HG03442 (cell line): ENCODE measurements around the gene TRPM2.
"Not testable (repeated sequence)": the region's sequence is repeated elsewhere in the genome, so short reads cannot be mapped to it uniquely, and the experiment has no call there.

Experiments
- ATAC-seq: cut with Tn5 transposase; IDR thresholded peaks from one replicate; pipeline ENCODE4 v1.9.1; 2021; ENCODE audit warnings: mild to moderate bottlenecking, moderate library complexity; ENCODE audit not compliant: unreplicated experiment

Gene TRPM2

GRCh38 chr21:44351535-44352252 is 1.7 kb upstream of the TRPM2 start:
- no peak for ATAC-seq

- ATAC-seq, result no peak
Observed at GRCh38 chr21:44352253-44352860, 1.1 kb upstream of the TRPM2 start.

DNA sequence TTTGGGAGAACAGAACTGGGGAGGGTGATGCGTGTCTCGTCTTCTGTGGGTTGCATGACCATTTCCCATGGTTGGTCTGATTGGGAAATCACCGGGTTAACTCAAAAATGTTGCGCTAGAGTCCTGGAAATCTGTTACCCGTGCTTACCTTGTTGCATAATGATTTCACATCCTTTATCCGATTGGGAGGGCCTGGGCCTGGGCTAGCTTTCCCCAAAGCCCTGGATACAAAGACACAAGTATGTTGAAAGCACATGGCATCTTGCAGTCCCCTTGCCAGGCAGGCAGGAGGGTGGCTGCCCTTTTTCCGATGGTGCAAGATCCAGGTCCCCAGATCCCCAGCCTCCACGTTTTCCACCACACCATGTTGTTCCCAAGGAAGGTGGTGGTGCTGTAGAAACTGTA is 582 bp downstream of the TRPM2 start:
- ATAC-seq, result no peak

GRCh38 chr21:44354775-44355771 is 1.7 kb downstream of the TRPM2 start:
- no peak for ATAC-seq

DNA sequence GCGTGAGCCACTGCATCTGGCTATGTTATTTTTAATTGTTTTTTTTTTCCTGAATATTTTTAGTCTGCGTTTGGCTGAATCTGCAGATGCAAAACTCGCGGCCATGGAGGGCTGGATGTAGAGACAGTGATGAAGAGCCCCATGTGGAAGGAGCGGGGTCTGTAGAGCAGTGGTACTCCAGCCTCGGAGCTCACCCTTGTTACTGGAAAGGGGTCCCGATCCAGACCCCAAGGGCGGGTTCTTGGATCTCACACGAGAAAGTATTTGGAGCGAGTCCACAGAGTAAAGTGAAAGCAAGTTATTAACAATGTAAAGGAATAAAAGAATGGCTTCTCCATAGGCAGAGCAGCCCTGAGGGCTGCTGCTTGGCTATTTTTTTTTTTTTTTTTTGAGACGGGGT is 2.7 kb downstream of the TRPM2 start:
- ATAC-seq, result no peak

GRCh38 chr21:44356636-44357035 is 3.2 kb downstream of the TRPM2 start:
- ATAC-seq, result no peak

- no peak for ATAC-seq
Observed at GRCh38 chr21:44357064-44357837, 3.8 kb downstream of the TRPM2 start.

GRCh38 chr21:44359396-44359795 is 6.0 kb downstream of the TRPM2 start:
- ATAC-seq, result no peak

GRCh38 chr21:44360159-44360558 is 6.7 kb downstream of the TRPM2 start:
- no peak for ATAC-seq

GRCh38 chr21:44361903-44362302 is 8.5 kb downstream of the TRPM2 start:
- not testable (repeated sequence) for ATAC-seq

- ATAC-seq, result no peak
Observed at GRCh38 chr21:44363278-44363677, 9.9 kb downstream of the TRPM2 start.

DNA sequence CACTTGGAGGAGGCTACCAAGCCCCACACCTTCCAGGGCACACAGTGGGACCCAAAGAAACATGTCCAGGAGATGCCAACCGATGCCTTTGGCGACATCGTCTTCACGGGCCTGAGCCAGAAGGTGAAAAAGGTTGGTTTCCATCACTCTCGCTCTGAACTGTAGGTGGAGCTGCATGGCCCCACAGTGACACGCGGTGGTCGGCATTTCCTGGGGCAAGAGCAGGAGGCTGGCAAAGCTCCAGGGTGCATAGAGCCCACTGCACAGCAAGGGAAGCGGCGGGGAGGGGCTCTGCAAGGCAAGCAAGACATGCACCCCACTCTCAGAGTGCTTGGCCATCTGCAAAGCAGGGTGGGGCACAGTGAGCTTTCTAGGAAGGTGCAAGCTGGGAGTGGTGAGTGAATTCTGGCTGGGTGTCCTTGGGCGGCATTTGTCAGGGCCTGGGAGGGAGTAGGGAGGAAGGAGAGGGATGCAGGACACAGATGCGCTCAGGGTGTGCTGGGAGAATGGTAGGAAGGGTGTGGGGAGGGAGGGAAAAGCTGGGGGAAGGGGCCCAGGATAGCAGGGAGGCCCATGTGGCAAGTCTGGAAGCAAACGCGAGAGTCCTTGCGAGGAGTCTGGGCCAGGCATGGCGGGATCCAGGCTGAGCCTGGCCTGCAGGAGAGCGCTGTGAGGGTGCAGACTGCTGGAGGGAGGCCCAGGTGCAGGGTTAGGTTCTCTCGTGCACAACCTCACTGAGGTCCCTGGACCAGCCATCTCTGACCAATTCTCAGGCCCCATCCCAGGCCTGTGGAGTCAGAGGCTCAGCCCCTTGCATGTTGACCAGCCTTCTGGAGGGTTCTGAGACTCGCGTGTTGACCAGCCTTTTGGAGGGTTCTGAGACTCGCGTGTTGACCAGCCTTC is 11.0 kb downstream of the TRPM2 start:
- ATAC-seq, result no peak

DNA sequence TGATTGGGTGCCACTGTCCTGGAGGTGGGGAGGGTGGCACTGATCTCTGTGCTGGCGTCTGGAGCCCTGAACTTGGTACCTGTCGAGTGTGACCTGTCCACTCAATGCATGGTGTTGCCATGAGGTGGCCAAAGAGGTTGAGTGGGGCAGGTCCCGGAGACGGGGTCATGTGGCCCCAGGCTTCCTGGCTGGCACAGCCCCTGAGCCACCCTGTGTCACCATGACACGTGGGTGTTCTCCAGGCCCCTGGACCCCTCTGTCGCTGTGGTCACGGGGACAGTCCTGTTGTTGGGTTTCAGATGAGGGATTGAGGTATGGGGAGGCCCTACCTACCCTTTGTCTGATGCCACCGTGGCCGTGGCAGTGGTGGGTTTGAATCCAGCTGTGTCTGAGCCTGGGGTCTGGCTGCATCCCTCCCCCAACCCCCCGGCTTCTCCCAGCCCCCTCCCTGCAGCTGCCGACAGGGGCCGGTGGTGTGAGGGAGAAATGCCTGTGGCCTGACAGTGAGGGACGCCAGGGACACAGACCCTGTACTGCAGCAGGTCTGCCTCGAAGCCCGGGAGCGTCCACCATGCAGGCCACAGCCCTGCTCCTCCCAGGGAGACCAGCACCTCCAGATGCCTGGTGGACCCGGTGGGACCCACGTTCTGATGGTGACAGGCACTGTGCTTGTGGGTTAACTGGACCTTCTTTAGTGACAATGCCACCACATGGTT is 12.0 kb downstream of the TRPM2 start:
- no peak for ATAC-seq

- ATAC-seq, result no peak
Observed at GRCh38 chr21:44365967-44366585, 12.7 kb downstream of the TRPM2 start.

DNA sequence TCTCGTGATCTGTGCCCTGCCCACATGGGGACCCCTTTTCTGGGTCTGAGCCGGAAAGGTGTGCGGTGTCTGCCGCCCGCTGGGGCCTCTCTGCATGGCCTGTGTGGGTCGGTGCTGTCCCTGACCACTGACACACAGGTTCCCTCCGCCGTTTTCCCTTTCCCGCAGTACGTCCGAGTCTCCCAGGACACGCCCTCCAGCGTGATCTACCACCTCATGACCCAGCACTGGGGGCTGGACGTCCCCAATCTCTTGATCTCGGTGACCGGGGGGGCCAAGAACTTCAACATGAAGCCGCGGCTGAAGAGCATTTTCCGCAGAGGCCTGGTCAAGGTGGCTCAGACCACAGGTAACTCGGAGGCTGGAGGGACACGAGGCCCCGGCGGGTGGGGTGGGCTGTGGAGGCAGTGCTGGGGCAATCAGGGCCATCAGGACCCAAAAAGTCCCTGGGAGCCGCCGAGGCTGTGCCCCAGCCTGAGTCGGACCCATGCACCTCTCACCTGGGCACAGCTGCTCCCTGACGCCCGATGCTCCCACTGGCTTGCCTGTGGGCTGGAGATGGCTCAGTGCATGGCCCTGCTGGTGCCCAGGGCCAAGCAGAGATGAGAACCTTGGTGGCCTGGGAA is 13.3 kb downstream of the TRPM2 start:
- no peak for ATAC-seq

DNA sequence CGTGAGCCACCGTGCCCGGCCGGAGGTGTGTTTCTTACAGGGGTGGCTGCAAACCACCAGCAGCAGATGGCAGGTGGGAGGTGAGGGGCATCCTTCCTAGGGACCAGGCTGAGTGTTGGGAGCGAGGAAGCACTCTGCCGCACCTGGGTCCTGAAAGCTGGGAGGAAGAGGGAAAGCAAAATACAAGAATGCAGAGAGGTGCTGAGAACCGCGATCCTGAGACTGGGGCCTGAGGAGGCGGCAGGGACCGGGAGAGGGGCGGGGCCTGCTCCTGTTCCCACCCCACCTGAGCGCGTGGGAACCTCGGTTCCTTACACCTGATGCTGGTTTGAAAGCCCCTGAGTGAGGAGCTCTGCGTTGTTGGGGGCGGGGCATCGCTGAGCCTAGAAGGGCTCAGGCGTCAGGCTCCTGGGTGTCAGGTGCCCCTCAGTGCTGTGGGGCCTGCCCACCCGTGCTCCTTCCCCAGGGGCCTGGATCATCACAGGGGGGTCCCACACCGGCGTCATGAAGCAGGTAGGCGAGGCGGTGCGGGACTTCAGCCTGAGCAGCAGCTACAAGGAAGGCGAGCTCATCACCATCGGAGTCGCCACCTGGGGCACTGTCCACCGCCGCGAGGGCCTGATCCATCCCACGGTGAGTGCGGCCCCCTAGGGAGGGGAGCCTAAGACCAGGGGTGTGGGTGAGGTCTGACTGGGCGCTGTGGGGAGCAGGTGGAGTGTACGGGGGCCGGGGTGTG is 15.5 kb downstream of the TRPM2 start:
- ATAC-seq, result no peak

GRCh38 chr21:44370027-44370735 is 16.8 kb downstream of the TRPM2 start:
- ATAC-seq, result no peak
